ENCODE data around the gene PHF3.

PHF3 gene

DNA sequence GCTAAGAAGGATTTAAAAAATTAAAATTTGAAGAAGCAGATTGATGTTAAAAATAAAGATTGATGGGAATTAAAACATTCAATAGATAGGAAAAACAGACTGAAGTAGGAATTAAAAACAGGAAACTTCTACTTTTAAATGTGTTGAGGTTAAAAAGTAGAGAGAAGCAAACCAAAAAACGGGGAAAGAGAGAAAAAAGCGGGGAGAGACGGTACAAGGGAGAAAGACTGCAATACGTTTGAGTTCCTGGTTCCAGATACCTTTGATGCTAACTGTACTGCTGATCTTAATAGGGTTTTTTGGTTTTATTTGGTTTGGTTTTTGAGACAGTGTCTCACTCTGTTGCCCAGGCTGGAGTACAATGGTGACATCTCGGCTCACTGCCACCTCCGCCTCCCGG is 36.4 kb upstream of the PHF3 start:
- no peak for DNase-seq
- no peaks in the 10 kb centered on the region for H3K36me3 ChIP-seq
- H3K4me3 ChIP-seq (ENCODE audit: low read depth, low read length): no peak overlapping the region
- H3K27me3 ChIP-seq (ENCODE audit: insufficient read depth, low read depth, severe bottlenecking): no peaks in the 10 kb centered on the region
- H3K27ac ChIP-seq: no peak overlapping the region
- H3K9me3 ChIP-seq (ENCODE audit: severe bottlenecking): no peaks in the 10 kb centered on the region
- TF ChIP-seq CTCF (IDR thresholded peaks at IDR 0.05; ENCODE audit: low read depth, low read length): no peak

DNA sequence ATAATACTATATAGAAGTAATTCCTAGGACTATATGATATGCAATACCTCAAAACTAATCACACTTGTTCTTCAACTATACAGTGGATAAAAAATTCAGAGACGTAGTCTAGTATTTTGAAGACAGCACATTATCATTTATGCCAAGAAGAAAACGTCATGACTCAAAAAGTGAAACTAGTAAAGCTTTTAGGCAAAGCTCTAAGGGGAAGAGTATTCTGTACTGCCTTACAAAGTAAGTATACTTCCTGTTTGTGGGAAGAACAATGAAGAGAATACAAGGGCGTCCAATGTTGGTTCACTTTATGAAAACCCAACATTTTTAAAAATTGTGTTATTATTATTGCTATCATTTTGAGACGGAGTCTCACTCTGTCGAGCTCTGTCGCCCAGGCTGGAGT is 35.5 kb upstream of the PHF3 start:
- Histone ChIP-seq H3K9me3 (ENCODE audit: severe bottlenecking) (no peaks in the 10 kb centered on the region), H3K27ac (no peak overlapping the region), H3K36me3 (no peaks in the 10 kb centered on the region), H3K27me3 (ENCODE audit: insufficient read depth, low read depth, severe bottlenecking) (no peaks in the 10 kb centered on the region), H3K4me3 (ENCODE audit: low read depth, low read length) (no peak overlapping the region)
- TF ChIP-seq CTCF (IDR thresholded peaks at IDR 0.05; ENCODE audit: low read depth, low read length): no peak
- DNase-seq: no peak

DNA sequence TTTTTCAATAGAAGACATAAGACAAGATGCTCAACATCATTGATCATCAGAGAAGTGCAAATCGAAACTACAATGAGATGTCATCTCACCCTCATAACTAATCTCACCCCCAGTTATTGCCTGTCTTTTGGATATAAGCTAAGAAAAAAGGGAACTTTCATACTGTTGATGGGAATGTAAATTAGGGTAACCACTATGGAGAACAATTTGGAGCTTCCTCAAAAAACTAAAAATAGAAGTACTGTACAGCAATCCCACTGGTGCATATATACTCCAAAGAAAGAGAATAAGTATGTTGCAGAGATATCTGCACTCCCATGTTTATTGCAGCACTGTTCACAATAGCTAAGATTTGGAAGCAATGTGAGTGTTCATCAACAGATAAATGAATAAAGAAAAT is 26.4 kb upstream of the PHF3 start:
- DNase-seq: no peak

DNA sequence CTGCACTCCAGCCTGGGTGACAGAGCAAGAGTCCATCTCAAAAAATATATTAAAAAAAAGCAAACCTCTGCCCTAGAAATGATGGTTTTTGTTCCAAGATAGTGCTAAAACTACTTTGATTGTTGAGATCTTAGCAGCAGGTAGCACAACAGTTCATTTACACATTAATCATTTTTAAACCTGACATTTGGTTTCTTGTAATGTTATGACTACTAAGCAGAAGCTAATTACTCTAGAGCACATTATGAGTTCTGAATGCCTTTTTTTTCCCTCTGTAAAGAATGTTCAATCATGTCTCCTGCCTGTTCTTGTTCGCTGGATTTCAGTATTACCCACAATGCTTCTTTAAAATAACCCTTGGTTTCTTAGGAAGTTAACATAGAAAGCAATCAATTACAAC is 24.7 kb upstream of the PHF3 start:
- DNase-seq: no peak
- H3K9me3 ChIP-seq (ENCODE audit: severe bottlenecking): no peaks in the 10 kb centered on the region
- no peak overlapping the region for H3K4me3 ChIP-seq (ENCODE audit: low read depth, low read length)
- H3K27ac ChIP-seq: no peak overlapping the region
- no peak for TF ChIP-seq CTCF (IDR thresholded peaks at IDR 0.05; ENCODE audit: low read depth, low read length)
- H3K36me3 ChIP-seq: no peaks in the 10 kb centered on the region
- H3K27me3 ChIP-seq (ENCODE audit: insufficient read depth, low read depth, severe bottlenecking): no peaks in the 10 kb centered on the region

More for the DNA sequence above, 26.4 kb upstream of the PHF3 start:
- Histone ChIP-seq H3K27me3 (ENCODE audit: insufficient read depth, low read depth, severe bottlenecking) (no peaks in the 10 kb centered on the region), H3K9me3 (ENCODE audit: severe bottlenecking) (no peaks in the 10 kb centered on the region), H3K27ac (no peak overlapping the region), H3K36me3 (no peaks in the 10 kb centered on the region), H3K4me3 (ENCODE audit: low read depth, low read length) (no peak overlapping the region)
- TF ChIP-seq CTCF (IDR thresholded peaks at IDR 0.05; ENCODE audit: low read depth, low read length): no peak

DNA sequence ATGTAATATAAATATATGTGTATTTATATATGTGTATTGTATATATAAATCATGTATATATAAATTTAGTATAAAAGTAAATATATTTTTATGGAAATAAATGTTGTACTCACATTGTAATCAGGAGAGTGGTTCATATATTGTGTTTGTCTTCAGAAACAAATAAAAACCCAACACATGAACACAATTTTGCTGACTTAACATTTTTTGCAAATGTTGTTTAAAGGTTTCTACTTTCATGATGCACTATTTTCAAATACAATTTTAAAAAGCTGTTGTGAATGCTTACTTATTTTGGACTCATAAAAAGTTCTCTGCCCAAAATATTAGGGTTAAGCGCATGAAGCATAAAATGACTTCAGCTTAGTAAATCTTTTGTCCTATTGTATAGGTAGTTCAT is 24.0 kb upstream of the PHF3 start:
- no peak for TF ChIP-seq CTCF (IDR thresholded peaks at IDR 0.05; ENCODE audit: low read depth, low read length)
- Histone ChIP-seq H3K4me3 (ENCODE audit: low read depth, low read length) (no peak overlapping the region), H3K27me3 (ENCODE audit: insufficient read depth, low read depth, severe bottlenecking) (no peaks in the 10 kb centered on the region), H3K27ac (no peak overlapping the region), H3K36me3 (no peaks in the 10 kb centered on the region), H3K9me3 (ENCODE audit: severe bottlenecking) (no peaks in the 10 kb centered on the region)
- DNase-seq: no peak

DNA sequence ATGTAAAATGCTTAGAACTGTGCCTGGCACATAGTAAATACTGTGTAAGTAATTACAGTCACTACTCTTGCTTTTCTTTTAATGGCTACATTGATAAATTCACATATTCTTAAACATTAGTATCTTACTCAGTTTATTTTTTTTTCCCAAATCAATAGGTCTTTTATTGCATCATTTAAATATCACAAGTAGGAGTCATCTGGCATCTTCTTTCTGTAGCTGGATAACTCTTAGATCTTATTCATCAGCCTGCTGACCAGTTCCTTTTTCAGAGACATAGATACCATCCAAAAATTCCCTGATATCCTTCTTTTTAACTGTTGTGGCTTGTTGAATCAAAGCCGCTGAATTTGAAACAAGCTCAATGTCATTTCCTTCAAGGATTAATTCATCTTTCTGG is 20.0 kb upstream of the PHF3 start:
- Histone ChIP-seq H3K27me3 (ENCODE audit: insufficient read depth, low read depth, severe bottlenecking) (no peaks in the 10 kb centered on the region), H3K9me3 (ENCODE audit: severe bottlenecking) (no peaks in the 10 kb centered on the region), H3K27ac (no peak overlapping the region), H3K36me3 (no peaks in the 10 kb centered on the region), H3K4me3 (ENCODE audit: low read depth, low read length) (no peak overlapping the region)
- no peak for DNase-seq
- no peak for TF ChIP-seq CTCF (IDR thresholded peaks at IDR 0.05; ENCODE audit: low read depth, low read length)

Measured in WERI-Rb-1 (cell line).